Heart left ventricle (tissue), 13 donors: Measurements from ENCODE around the gene TRABD2A.

Source experiments
- POLR2A ChIP-seq, 2 donors: fragments of 450-650 bp; IDR thresholded peaks; one replicate each; pipeline ENCODE4 v1.6.1; 2017; ENCODE audit warnings: antibody characterized with exemption in 2 of 2, mild to moderate bottlenecking in 2 of 2, moderate library complexity in 2 of 2
- TF ChIP-seq, protein P1 (sequence below), 12 donors: fragments of 200-600 bp; sonication (generic) in 4 of 12; IDR thresholded peaks; one replicate each; pipeline versions ENCODE4 v1.5.0 to v1.8.0; 2018 to 2022; ENCODE audit warnings: antibody characterized with exemption in 12 of 12, mild to moderate bottlenecking in 5 of 12
- donor health status: ischemic (EF 13 %, LVEDD 7.1; RV severe dilation, severe dysfunction).
- donor health status: DM: no; HTN: yes; CAD: no.
- donor health status: DM: no; HTN: no; CAD: no.
- donor health status: ischemic (EF 25% LVEDD 6.9; RV normal size, moderate dysfunction).
- donor health status: ischemic (EF 25% LVEDD 5.7; RV mildly dilated, moderate dysfunction).
- donor health status: ischemic (EF 35%, LVEDD 5.7; RV mildly dilated, moderate dysfunction).
- donor health status: nonischemic (EF 11% LVEDD 7.7; RV severe dilation, severe dysfunction).
- donor health status: DM: yes; HTN: yes; CAD: no.
- donor health status: PGD.
- donor health status: ischemic (EF 29% LVEDD 5.4; RV normal size, mild dysfunction).
- donor health status: nonischemic (EF 23%, LVEDD 6.1; RV moderate dilation, normal function).

DNA sequence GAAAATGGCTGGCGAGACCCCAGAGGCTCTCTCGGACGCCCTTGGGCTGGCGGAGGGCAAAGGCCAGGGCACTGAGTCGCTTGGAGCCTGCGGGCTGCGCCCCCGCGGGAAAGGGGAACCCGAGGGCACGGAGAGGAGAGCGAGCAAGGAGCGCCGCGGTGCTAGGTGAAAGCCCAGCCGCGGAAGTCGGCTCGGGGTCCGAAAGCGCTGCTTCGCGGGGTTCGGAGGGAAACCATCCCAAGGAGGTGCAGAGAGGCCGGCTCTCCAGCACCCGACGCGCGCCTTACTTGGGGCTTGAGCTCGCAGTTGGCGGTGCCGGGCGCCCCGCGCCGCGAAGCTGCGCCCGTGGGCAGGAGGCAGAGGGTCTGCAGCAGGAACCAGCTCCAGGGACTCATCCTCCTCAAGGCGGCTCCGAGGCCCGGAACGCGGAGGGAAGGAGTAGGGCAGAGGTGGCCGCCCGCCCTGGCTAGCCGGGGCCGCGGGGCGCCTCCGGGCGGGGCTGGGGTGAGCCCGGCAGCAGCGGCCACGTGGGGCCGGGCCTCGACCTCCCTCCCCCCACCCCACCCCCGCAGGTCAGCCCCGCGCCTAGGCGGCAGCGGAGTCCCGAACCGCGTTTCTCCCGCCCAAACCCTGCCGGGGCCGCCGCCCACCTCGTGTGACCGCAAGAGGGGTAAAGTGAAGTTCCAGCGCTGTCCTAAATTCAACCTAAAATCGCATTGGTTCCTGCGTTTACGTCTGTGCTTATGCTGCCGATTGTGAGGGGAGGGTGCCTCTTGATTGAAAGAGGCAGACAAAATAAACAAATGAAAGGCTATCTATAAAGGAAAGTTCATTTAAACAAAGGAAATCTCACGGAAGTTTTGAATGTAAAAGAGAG lies at the start of gene TRABD2A:
- TF ChIP-seq, protein P1, sequence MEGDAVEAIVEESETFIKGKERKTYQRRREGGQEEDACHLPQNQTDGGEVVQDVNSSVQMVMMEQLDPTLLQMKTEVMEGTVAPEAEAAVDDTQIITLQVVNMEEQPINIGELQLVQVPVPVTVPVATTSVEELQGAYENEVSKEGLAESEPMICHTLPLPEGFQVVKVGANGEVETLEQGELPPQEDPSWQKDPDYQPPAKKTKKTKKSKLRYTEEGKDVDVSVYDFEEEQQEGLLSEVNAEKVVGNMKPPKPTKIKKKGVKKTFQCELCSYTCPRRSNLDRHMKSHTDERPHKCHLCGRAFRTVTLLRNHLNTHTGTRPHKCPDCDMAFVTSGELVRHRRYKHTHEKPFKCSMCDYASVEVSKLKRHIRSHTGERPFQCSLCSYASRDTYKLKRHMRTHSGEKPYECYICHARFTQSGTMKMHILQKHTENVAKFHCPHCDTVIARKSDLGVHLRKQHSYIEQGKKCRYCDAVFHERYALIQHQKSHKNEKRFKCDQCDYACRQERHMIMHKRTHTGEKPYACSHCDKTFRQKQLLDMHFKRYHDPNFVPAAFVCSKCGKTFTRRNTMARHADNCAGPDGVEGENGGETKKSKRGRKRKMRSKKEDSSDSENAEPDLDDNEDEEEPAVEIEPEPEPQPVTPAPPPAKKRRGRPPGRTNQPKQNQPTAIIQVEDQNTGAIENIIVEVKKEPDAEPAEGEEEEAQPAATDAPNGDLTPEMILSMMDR (IDR thresholded peaks at IDR 0.05): no peak
- TF ChIP-seq POLR2A (IDR thresholded peaks at IDR 0.05): no peak
